GM20000 (cell line): ENCODE measurements around the gene CELSR2.

ENCODE experiments used
- DNase-seq: peaks from one replicate; pipeline ENCODE4 v3.0.0; 2012; ENCODE audit warnings: low spot score
- TF ChIP-seq, protein P1 (sequence below): IDR thresholded peaks from 2 replicates; pipeline ENCODE4 v1.5.1; 2012; ENCODE audit warnings: mild to moderate bottlenecking, control low read depth; ENCODE audit errors: extremely low read depth, missing control alignments

The CELSR2 gene

DNA sequence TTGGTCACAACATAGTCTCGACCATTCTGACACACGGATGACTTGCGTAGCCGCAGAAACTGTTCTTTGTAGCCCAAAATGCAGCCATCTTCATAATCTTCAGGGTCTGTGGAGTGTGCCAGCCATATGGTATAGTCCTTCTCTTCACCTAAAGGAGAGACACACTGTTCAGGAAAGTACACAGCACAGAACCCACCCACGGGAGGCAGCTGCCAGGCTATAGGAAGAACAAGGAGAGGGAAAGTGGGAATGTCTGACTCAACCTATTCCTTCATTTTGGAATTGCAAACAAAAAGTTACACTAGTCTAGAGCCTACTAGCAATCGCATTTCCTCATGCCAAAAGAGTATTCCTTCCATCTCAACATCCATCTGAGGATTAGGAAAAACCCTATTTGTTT, 73.6 kb downstream of the CELSR2 start:
- TF ChIP-seq, protein P1, sequence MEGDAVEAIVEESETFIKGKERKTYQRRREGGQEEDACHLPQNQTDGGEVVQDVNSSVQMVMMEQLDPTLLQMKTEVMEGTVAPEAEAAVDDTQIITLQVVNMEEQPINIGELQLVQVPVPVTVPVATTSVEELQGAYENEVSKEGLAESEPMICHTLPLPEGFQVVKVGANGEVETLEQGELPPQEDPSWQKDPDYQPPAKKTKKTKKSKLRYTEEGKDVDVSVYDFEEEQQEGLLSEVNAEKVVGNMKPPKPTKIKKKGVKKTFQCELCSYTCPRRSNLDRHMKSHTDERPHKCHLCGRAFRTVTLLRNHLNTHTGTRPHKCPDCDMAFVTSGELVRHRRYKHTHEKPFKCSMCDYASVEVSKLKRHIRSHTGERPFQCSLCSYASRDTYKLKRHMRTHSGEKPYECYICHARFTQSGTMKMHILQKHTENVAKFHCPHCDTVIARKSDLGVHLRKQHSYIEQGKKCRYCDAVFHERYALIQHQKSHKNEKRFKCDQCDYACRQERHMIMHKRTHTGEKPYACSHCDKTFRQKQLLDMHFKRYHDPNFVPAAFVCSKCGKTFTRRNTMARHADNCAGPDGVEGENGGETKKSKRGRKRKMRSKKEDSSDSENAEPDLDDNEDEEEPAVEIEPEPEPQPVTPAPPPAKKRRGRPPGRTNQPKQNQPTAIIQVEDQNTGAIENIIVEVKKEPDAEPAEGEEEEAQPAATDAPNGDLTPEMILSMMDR: no peak
- no peak for DNase-seq
